Neural progenitor cell (in vitro differentiated cells): Measurements from ENCODE around the gene PPARA. TPM values are rescaled to one million over a fixed set of nuclear protein-coding genes. Genes with fewer than 3 reads are reported as not detected.

Source experiments
- DNase-seq: peaks from one replicate; pipeline ENCODE4 v3.0.0-alpha.2; 2016; ENCODE audit warnings: low spot score
- H2AFZ ChIP-seq: fragments of 200-600 bp; sonication (generic); replicated peaks from 2 replicates; pipeline ENCODE4 v1.6.1; 2016; ENCODE audit warnings: antibody characterized with exemption
- H3F3A ChIP-seq: fragments of 200-600 bp; sonication (generic); 2 replicates; pipeline ENCODE4 v1.6.1; 2016; ENCODE audit warnings: antibody characterized with exemption, low read depth
- H3K27ac ChIP-seq: fragments of 200-600 bp; sonication (generic); 2 replicates; pipeline ENCODE4 v1.5.1; 2016; ENCODE audit warnings: mild to moderate bottlenecking
- H3K27me3 ChIP-seq: fragments of 200-600 bp; sonication (generic); 2 replicates; pipeline ENCODE4 v1.6.1; 2016; ENCODE audit warnings: mild to moderate bottlenecking, moderate library complexity
- H3K36me3 ChIP-seq: fragments of 200-600 bp; sonication (generic); 2 replicates; pipeline ENCODE4 v1.5.1; 2016
- H3K4me1 ChIP-seq: fragments of 200-600 bp; sonication (generic); 2 replicates; pipeline ENCODE4 v1.6.1; 2016; ENCODE audit warnings: mixed run types
- H3K4me2 ChIP-seq: fragments of 200-600 bp; sonication (generic); 2 replicates; pipeline ENCODE4 v1.6.1; 2016
- H3K4me3 ChIP-seq: fragments of 200-600 bp; sonication (generic); 2 replicates; pipeline ENCODE4 v1.5.1; 2016
- H3K79me2 ChIP-seq: fragments of 200-600 bp; sonication (generic); 2 replicates; pipeline ENCODE4 v1.6.1; 2016; ENCODE audit warnings: low read depth
- H3K9ac ChIP-seq: fragments of 200-600 bp; sonication (generic); 2 replicates; pipeline ENCODE4 v1.6.1; 2016
- H3K9me3 ChIP-seq: fragments of 200-600 bp; sonication (generic); 2 replicates; pipeline ENCODE4 v1.5.1; 2016; ENCODE audit warnings: low read depth
- H4K20me1 ChIP-seq: fragments of 200-600 bp; sonication (generic); 2 replicates; pipeline ENCODE4 v1.6.1; 2016; ENCODE audit warnings: low read depth
- H3K27ac Mint-ChIP-seq: 3 replicates; pipeline ENCODE4 v1.8.0; 2021; ENCODE audit warnings: mixed read lengths
- H3K27me3 Mint-ChIP-seq: 2 replicates; pipeline ENCODE4 v1.8.0; 2022; ENCODE audit warnings: low read depth, mild to moderate bottlenecking, inconsistent platforms, moderate library complexity, mixed read lengths; ENCODE audit not compliant: insufficient read depth
- H3K36me3 Mint-ChIP-seq: 3 replicates; pipeline ENCODE4 v1.8.0; 2021; ENCODE audit warnings: mixed read lengths
- H3K4me1 Mint-ChIP-seq: 3 replicates; pipeline ENCODE4 v1.8.0; 2021; ENCODE audit warnings: mixed read lengths
- H3K4me3 Mint-ChIP-seq: 3 replicates; pipeline ENCODE4 v1.8.0; 2021; ENCODE audit warnings: mild to moderate bottlenecking, moderate library complexity, mixed read lengths
- H3K9me3 Mint-ChIP-seq: 3 replicates; pipeline ENCODE4 v1.8.0; 2020; ENCODE audit warnings: mixed read lengths
- CTCF ChIP-seq: fragments of 200-600 bp; sonication (generic); IDR thresholded peaks from 2 replicates; pipeline ENCODE4 v1.5.1; 2017; ENCODE audit warnings: antibody characterized with exemption, mild to moderate bottlenecking
- EZH2 ChIP-seq: fragments of 200-600 bp; sonication (generic); IDR thresholded peaks from 2 replicates; pipeline ENCODE4 v1.6.1; 2017; ENCODE audit warnings: antibody characterized with exemption, mild to moderate bottlenecking, moderate library complexity
- EZH2phosphoT487 ChIP-seq: fragments of 200-600 bp; sonication (generic); IDR thresholded peaks from 2 replicates; pipeline ENCODE4 v1.6.1; 2017; ENCODE audit warnings: antibody characterized with exemption
- total RNA-seq: library from RNA; depleted of rRNA; stranded (reverse); fragments of >200 nt; gene quantifications from 2 replicates; pipeline ENCODE4 v1.2.3, GENCODE V29; 2015; ENCODE audit warnings: low replicate concordance

The PPARA gene
- total RNA-seq, 1 donor from 2014 or later: 5.2 TPM

- Histone ChIP-seq H2AFZ (no peak overlapping the region), H3K9me3 (no peaks in the 10 kb centered on the region), H4K20me1 (no peaks in the 10 kb centered on the region), H3K4me1 (no peaks in the 10 kb centered on the region), H3K4me3 (no peak overlapping the region), H3K79me2 (no peaks in the 10 kb centered on the region), H3K9ac (no peak overlapping the region), H3K36me3 (no peaks in the 10 kb centered on the region), H3K4me2 (no peak overlapping the region), H3F3A (no peaks in the 10 kb centered on the region), H3K27me3 (no peaks in the 10 kb centered on the region), H3K27ac (no peak overlapping the region)
- Mint-ChIP-seq H3K4me3 (no peak overlapping the region), H3K9me3 (no peaks in the 10 kb centered on the region), H3K36me3 (peaks cover 20% of the 10 kb centered on the region), H3K27me3 (peaks cover 4% of the 10 kb centered on the region), H3K27ac (no peak overlapping the region), H3K4me1 (peaks cover 9% of the 10 kb centered on the region)
- no peak for DNase-seq
- no peak for TF ChIP-seq EZH2
- no peak for TF ChIP-seq CTCF
- no peak for TF ChIP-seq EZH2phosphoT487
These were observed 122.6 kb downstream of the PPARA start for GRCh38 chr22:46272762-46273431.

- Histone ChIP-seq H2AFZ (no peak overlapping the region), H3K4me2 (no peak overlapping the region), H3K4me1 (no peaks in the 10 kb centered on the region), H3K27ac (no peak overlapping the region), H3K27me3 (no peaks in the 10 kb centered on the region), H3K9me3 (no peaks in the 10 kb centered on the region), H3K36me3 (no peaks in the 10 kb centered on the region), H3K4me3 (no peak overlapping the region), H3F3A (no peaks in the 10 kb centered on the region), H4K20me1 (no peaks in the 10 kb centered on the region), H3K9ac (no peak overlapping the region), H3K79me2 (no peaks in the 10 kb centered on the region)
- Mint-ChIP-seq H3K4me3 (no peak overlapping the region), H3K4me1 (peaks cover 6% of the 10 kb centered on the region), H3K36me3 (peaks cover 23% of the 10 kb centered on the region), H3K9me3 (no peaks in the 10 kb centered on the region), H3K27me3 (peaks cover 4% of the 10 kb centered on the region), H3K27ac (no peak overlapping the region)
- TF ChIP-seq CTCF: no peak
- no peak for TF ChIP-seq EZH2phosphoT487
- no peak for TF ChIP-seq EZH2
- no peak for DNase-seq
These were observed 123.3 kb downstream of the PPARA start for GRCh38 chr22:46273432-46274148.

GRCh38 chr22:46274381-46274780 is 124.1 kb downstream of the PPARA start:
- no peak overlapping the region for H3K4me3 Mint-ChIP-seq
- no peak overlapping the region for H3K9ac ChIP-seq
- H3K9me3 ChIP-seq: no peaks in the 10 kb centered on the region
- H3K4me1 ChIP-seq: no peaks in the 10 kb centered on the region
- H4K20me1 ChIP-seq: no peaks in the 10 kb centered on the region
- no peak for DNase-seq
- H3K9me3 Mint-ChIP-seq: no peaks in the 10 kb centered on the region
- H3K27ac Mint-ChIP-seq: no peak overlapping the region
- H3K27me3 ChIP-seq: no peaks in the 10 kb centered on the region
- H2AFZ ChIP-seq: no peak overlapping the region
- no peaks in the 10 kb centered on the region for H3K79me2 ChIP-seq
- H3K4me1 Mint-ChIP-seq: peaks cover 3% of the 10 kb centered on the region
- peaks cover 4% of the 10 kb centered on the region for H3K27me3 Mint-ChIP-seq
- no peaks in the 10 kb centered on the region for H3K36me3 ChIP-seq
- H3K4me2 ChIP-seq: no peak overlapping the region
- TF ChIP-seq CTCF: no peak
- no peak for TF ChIP-seq EZH2phosphoT487
- no peak for TF ChIP-seq EZH2
- no peak overlapping the region for H3K27ac ChIP-seq
- H3K4me3 ChIP-seq: no peak overlapping the region
- H3K36me3 Mint-ChIP-seq: peaks cover 23% of the 10 kb centered on the region
- no peaks in the 10 kb centered on the region for H3F3A ChIP-seq
